Uterus (tissue), 4 donors: ENCODE measurements around the gene DNAJC17. TPM values are rescaled to one million over a fixed set of nuclear protein-coding genes. Genes with fewer than 3 reads are reported as not detected.
A peak's percentile ranks its signal among the peaks of the same experiment; 100 is the strongest.

Experiments
- DNase-seq, 2 donors: peaks; one replicate each; pipeline ENCODE4 v3.0.0-alpha.2; 2019 to 2020
- H3K27ac ChIP-seq, 2 donors: fragments of 200-600 bp; sonication (generic); 1 replicate in 1 of 2; 2 replicates in 1 of 2; pipeline ENCODE4 v1.5.1; 2016 to 2018
- H3K27me3 ChIP-seq, 2 donors: fragments of 200-600 bp; sonication (generic); one replicate each; pipeline ENCODE4 v1.5.1; 2018 to 2019; ENCODE audit warnings: control low read depth in 1 of 2
- H3K36me3 ChIP-seq, 2 donors: fragments of 200-600 bp; sonication (generic); one replicate each; pipeline ENCODE4 v1.5.1; 2019; ENCODE audit warnings: control low read depth in 1 of 2
- H3K4me1 ChIP-seq, 2 donors: fragments of 200-600 bp; sonication (generic); one replicate each; pipeline ENCODE4 v1.5.1; 2018 to 2019; ENCODE audit warnings: control low read depth in 1 of 2
- H3K4me3 ChIP-seq, 2 donors: fragments of 200-600 bp; sonication (generic); 1 replicate in 1 of 2; 2 replicates in 1 of 2; pipeline ENCODE4 v1.5.1; 2018 to 2019; ENCODE audit warnings: mild to moderate bottlenecking in 1 of 2
- H3K9me3 ChIP-seq, 2 donors: fragments of 200-600 bp; sonication (generic); one replicate each; pipeline ENCODE4 v1.5.1; 2019; ENCODE audit warnings: control low read depth in 1 of 2
- CTCF ChIP-seq, 4 experiments: fragments of 200-600 bp in 2 of 4; fragments of 450-650 bp in 2 of 4; sonication (generic) in 2 of 4; IDR thresholded peaks; one replicate each; pipeline ENCODE4 v1.5.1; 2016 to 2019; ENCODE audit warnings: antibody characterized with exemption in 4 of 4, mild to moderate bottlenecking in 2 of 4, moderate library complexity in 1 of 4
- POLR2A ChIP-seq, 2 donors: fragments of 450-650 bp; IDR thresholded peaks; one replicate each; pipeline ENCODE4 v1.6.1; 2016; ENCODE audit warnings: antibody characterized with exemption in 2 of 2, mild to moderate bottlenecking in 1 of 2, moderate library complexity in 1 of 2
- intact Hi-C: fragments of 100-400 bp; cut with DNase I; formaldehyde crosslinking; loops from one replicate; pipeline ENCODE4 v1.15.1; 2023; ENCODE audit warnings: low total_unique reads
- total RNA-seq, 4 donors: library from RNA; depleted of rRNA in 3 of 4; stranded (reverse); fragments of >200 nt in 3 of 4; gene quantifications; one replicate each; pipeline versions ENCODE4 v1.1.0 to v1.2.4, GENCODE V29; 2014 to 2023
- donor health status: DM: yes; HTN: yes; CAD: no.

The DNAJC17 gene
- total RNA-seq, 4 donors from 2014 or later: 6.1 to 79.4 (median 32.5) TPM

- H3K4me1 ChIP-seq: no peaks in the 10 kb centered on the region
- no peak within 1 kb of the TSS for H3K4me3 ChIP-seq
- peak within 1 kb of the TSS; percentile 32 to 70 for H3K27ac ChIP-seq
- no peak for TF ChIP-seq POLR2A (IDR thresholded peaks at IDR 0.05)
- H3K9me3 ChIP-seq: no peaks in the 10 kb centered on the region
- no peaks in the 10 kb centered on the region for H3K36me3 ChIP-seq
- peak; percentile 41 to 58 for DNase-seq
- H3K27me3 ChIP-seq: no peaks in the 10 kb centered on the region
- intact Hi-C loops: no loop called here
These were observed 37.8 kb downstream of the DNAJC17 start, which contains the start of gene C15orf62 for GRCh38 chr15:40769274-40770146. Gene C15orf62 (plus strand): TSS chr15:40769980. CDS start chr15:40770496, 516 bp downstream.

- no peaks in the 10 kb centered on the region for H3K36me3 ChIP-seq
- intact Hi-C loops: no loop called here
- H3K27ac ChIP-seq: peak overlapping the region; percentile 32 to 70
- H3K4me1 ChIP-seq: no peaks in the 10 kb centered on the region
- H3K9me3 ChIP-seq: no peaks in the 10 kb centered on the region
- H3K27me3 ChIP-seq: no peaks in the 10 kb centered on the region
- DNase-seq: no peak
- H3K4me3 ChIP-seq: no peak overlapping the region
- no peak for TF ChIP-seq POLR2A (IDR thresholded peaks at IDR 0.05)
- TF ChIP-seq CTCF (IDR thresholded peaks at IDR 0.05): no peak
These were observed 38.6 kb downstream of the DNAJC17 start for GRCh38 chr15:40768521-40769273.

- peak overlapping the region; percentile 32 to 37 for H3K27ac ChIP-seq
- intact Hi-C loops: no loop called here
- H3K36me3 ChIP-seq: no peaks in the 10 kb centered on the region
These were observed 39.3 kb downstream of the DNAJC17 start for GRCh38 chr15:40767838-40768500.

GRCh38 chr15:40766906-40767837 is 40.1 kb downstream of the DNAJC17 start:
- TF ChIP-seq CTCF (IDR thresholded peaks at IDR 0.05) (no peak), POLR2A (IDR thresholded peaks at IDR 0.05) (no peak)
- no peak overlapping the region for H3K27ac ChIP-seq
- H3K36me3 ChIP-seq: no peaks in the 10 kb centered on the region
- DNase-seq: no peak
- intact Hi-C loops: no loop called here
- no peaks in the 10 kb centered on the region for H3K9me3 ChIP-seq
- peaks cover 0 to 4% of the 10 kb centered on the region in 2 donors for H3K4me1 ChIP-seq
- no peak overlapping the region for H3K4me3 ChIP-seq
- no peaks in the 10 kb centered on the region for H3K27me3 ChIP-seq

More at GRCh38 chr15:40767838-40768500, 39.3 kb downstream of the DNAJC17 start:
- Histone ChIP-seq H3K27me3 (no peaks in the 10 kb centered on the region), H3K9me3 (no peaks in the 10 kb centered on the region), H3K4me1 (peaks cover 0 to 4% of the 10 kb centered on the region in 2 donors), H3K4me3 (no peak overlapping the region)
- no peak for TF ChIP-seq POLR2A (IDR thresholded peaks at IDR 0.05)
- no peak for TF ChIP-seq CTCF (IDR thresholded peaks at IDR 0.05)
- DNase-seq: no peak
